ENCODE results near the gene FCSK.

FCSK gene

GRCh38 chr16:70440009-70440692 is 14.2 kb upstream of the FCSK start:
- DNase-seq (ENCODE audit: low spot score) (no peak), ATAC-seq (ENCODE audit: low read depth) (no peak)
- H3K4me1 ChIP-seq (ENCODE audit: insufficient read depth, poor library complexity, severe bottlenecking): peaks cover 11% of the 10 kb centered on the region
- no peaks in the 10 kb centered on the region for H3K36me3 ChIP-seq (ENCODE audit: low read depth)
- H3K9me3 ChIP-seq (ENCODE audit: severe bottlenecking): no peaks in the 10 kb centered on the region
- no peak overlapping the region for H3K4me3 ChIP-seq (ENCODE audit: severe bottlenecking)
- H3K27me3 ChIP-seq (ENCODE audit: insufficient read depth, poor library complexity, severe bottlenecking): no peaks in the 10 kb centered on the region
- H3K27ac ChIP-seq (ENCODE audit: poor library complexity, severe bottlenecking): no peak overlapping the region
- TF ChIP-seq CTCF (IDR thresholded peaks at IDR 0.05; ENCODE audit: poor library complexity, severe bottlenecking): no peak

GRCh38 chr16:70441406-70441990 is 12.9 kb upstream of the FCSK start:
- no peak for TF ChIP-seq CTCF (IDR thresholded peaks at IDR 0.05; ENCODE audit: poor library complexity, severe bottlenecking)
- DNase-seq (ENCODE audit: low spot score) (no peak), ATAC-seq (ENCODE audit: low read depth) (no peak)
- no peaks in the 10 kb centered on the region for H3K36me3 ChIP-seq (ENCODE audit: low read depth)
- H3K27ac ChIP-seq (ENCODE audit: poor library complexity, severe bottlenecking): no peak overlapping the region
- H3K27me3 ChIP-seq (ENCODE audit: insufficient read depth, poor library complexity, severe bottlenecking): no peaks in the 10 kb centered on the region
- no peak overlapping the region for H3K4me3 ChIP-seq (ENCODE audit: severe bottlenecking)
- H3K9me3 ChIP-seq (ENCODE audit: severe bottlenecking): no peaks in the 10 kb centered on the region
- H3K4me1 ChIP-seq (ENCODE audit: insufficient read depth, poor library complexity, severe bottlenecking): peaks cover 11% of the 10 kb centered on the region

- no peaks in the 10 kb centered on the region for H3K36me3 ChIP-seq (ENCODE audit: low read depth)
- no peak overlapping the region for H3K27ac ChIP-seq (ENCODE audit: poor library complexity, severe bottlenecking)
- TF ChIP-seq CTCF (IDR thresholded peaks at IDR 0.05; ENCODE audit: poor library complexity, severe bottlenecking): no peak
- no peak for ATAC-seq (ENCODE audit: low read depth)
- H3K4me3 ChIP-seq (ENCODE audit: severe bottlenecking): no peak overlapping the region
- no peaks in the 10 kb centered on the region for H3K27me3 ChIP-seq (ENCODE audit: insufficient read depth, poor library complexity, severe bottlenecking)
- peaks cover 5% of the 10 kb centered on the region for H3K4me1 ChIP-seq (ENCODE audit: insufficient read depth, poor library complexity, severe bottlenecking)
- H3K9me3 ChIP-seq (ENCODE audit: severe bottlenecking): no peaks in the 10 kb centered on the region
- DNase-seq (ENCODE audit: low spot score): no peak
Observed at GRCh38 chr16:70442344-70442743, 12.1 kb upstream of the FCSK start.

- no peak overlapping the region for H3K27ac ChIP-seq (ENCODE audit: poor library complexity, severe bottlenecking)
- H3K27me3 ChIP-seq (ENCODE audit: insufficient read depth, poor library complexity, severe bottlenecking): no peaks in the 10 kb centered on the region
- no peak for ATAC-seq (ENCODE audit: low read depth)
- peaks cover 2% of the 10 kb centered on the region for H3K4me1 ChIP-seq (ENCODE audit: insufficient read depth, poor library complexity, severe bottlenecking)
- H3K9me3 ChIP-seq (ENCODE audit: severe bottlenecking): no peaks in the 10 kb centered on the region
- H3K36me3 ChIP-seq (ENCODE audit: low read depth): no peaks in the 10 kb centered on the region
- no peak for DNase-seq (ENCODE audit: low spot score)
- no peak for TF ChIP-seq CTCF (IDR thresholded peaks at IDR 0.05; ENCODE audit: poor library complexity, severe bottlenecking)
- H3K4me3 ChIP-seq (ENCODE audit: severe bottlenecking): no peak overlapping the region
Observed at GRCh38 chr16:70444249-70445063, 9.9 kb upstream of the FCSK start.
